SK-N-SH (cell line): Measurements from ENCODE around the gene MTHFD1L. TPM values are rescaled to one million over a fixed set of nuclear protein-coding genes. Genes with fewer than 3 reads are reported as not detected.

Source experiments
- CTCF ChIA-PET: fragments of 300-600, 350-600 bp; formaldehyde crosslinking; extraction: SDS; loops from one replicate; lab custom pipeline; 2021; lab: Yijun Ruan, JAX
- POLR2A ChIA-PET: fragments of 350-600 bp; sonication (Branson Sonifier 250); formaldehyde crosslinking; extraction: SDS; loops from one replicate; lab custom pipeline; 2020; ENCODE audit warnings: antibody characterized with exemption, inconsistent platforms; lab: Yijun Ruan, JAX
- DNase-seq: peaks from one replicate; pipeline ENCODE4 v3.0.0; 2012
- H2AFZ ChIP-seq: fragments of 200-600 bp; sonication (generic); 2 replicates; pipeline ENCODE4 v1.8.1; 2016; ENCODE audit warnings: antibody characterized with exemption, mild to moderate bottlenecking, low read depth
- H3F3A ChIP-seq: fragments of 200-600 bp; sonication (generic); replicated peaks from 2 replicates; pipeline ENCODE3; 2016; ENCODE audit warnings: antibody characterized with exemption, mild to moderate bottlenecking; ENCODE audit not compliant: insufficient read depth
- H3K27ac ChIP-seq, 2 experiments: fragments of 200-500 bp in 1 of 2; fragments of 200-600 bp in 1 of 2; sonication (Bioruptor generic) in 1 of 2; sonication (generic), shearing (Covaris generic) in 1 of 2; 2 replicates each; pipeline versions ENCODE4 v1.5.1 to v1.6.1; 2014 to 2016; ENCODE audit warnings: low read depth in 2 of 2, inconsistent platforms in 1 of 2, low read length in 1 of 2, mild to moderate bottlenecking in 1 of 2, mixed read lengths in 1 of 2
- H3K27me3 ChIP-seq: fragments of 200-600 bp; sonication (generic), shearing (Covaris generic); 2 replicates; pipeline ENCODE4 v1.6.1; 2016; ENCODE audit warnings: mixed run types; ENCODE audit not compliant: insufficient read depth
- H3K36me3 ChIP-seq, 2 experiments: fragments of 200-500 bp in 1 of 2; fragments of 200-600 bp in 1 of 2; sonication (Bioruptor generic) in 1 of 2; sonication (generic) in 1 of 2; replicated peaks in 1 of 2; 2 replicates each; pipeline versions ENCODE3 to v1.5.1; 2014 to 2016; ENCODE audit warnings: low read length in 1 of 2, mild to moderate bottlenecking in 1 of 2; ENCODE audit not compliant: insufficient read depth in 2 of 2, control insufficient read depth in 1 of 2
- H3K4me1 ChIP-seq, 2 experiments: fragments of 200-500 bp in 1 of 2; fragments of 200-600 bp in 1 of 2; sonication (Bioruptor generic) in 1 of 2; sonication (generic), shearing (Covaris generic) in 1 of 2; 2 replicates each; pipeline versions ENCODE4 v1.5.1 to v1.6.1; 2014 to 2016; ENCODE audit warnings: low read depth in 1 of 2, low read length in 1 of 2, mixed run types in 1 of 2; ENCODE audit not compliant: insufficient read depth in 2 of 2, control insufficient read depth in 1 of 2
- H3K4me2 ChIP-seq: fragments of 200-600 bp; sonication (generic), shearing (Covaris generic); 2 replicates; pipeline ENCODE4 v1.6.1; 2017; ENCODE audit warnings: mixed run types
- H3K4me3 ChIP-seq, 2 experiments: fragments of 200-500 bp in 1 of 2; fragments of 200-600 bp in 1 of 2; sonication (Bioruptor generic) in 1 of 2; sonication (generic), shearing (Covaris generic) in 1 of 2; 2 replicates each; pipeline versions ENCODE4 v1.5.1 to v1.8.1; 2014 to 2016; ENCODE audit warnings: low read depth in 2 of 2, inconsistent platforms in 1 of 2, low read length in 1 of 2, mild to moderate bottlenecking in 1 of 2, mixed read lengths in 1 of 2, moderate library complexity in 1 of 2
- H3K79me2 ChIP-seq: fragments of 200-600 bp; sonication (generic); 2 replicates; pipeline ENCODE4 v1.8.1; 2017; ENCODE audit warnings: mild to moderate bottlenecking; ENCODE audit not compliant: insufficient read depth
- H3K9ac ChIP-seq: fragments of 200-600 bp; sonication (generic); 2 replicates; pipeline ENCODE4 v1.6.1; 2017; ENCODE audit warnings: mixed run types
- H3K9me2 ChIP-seq: fragments of 200-600 bp; sonication (generic); 2 replicates; pipeline ENCODE4 v1.6.1; 2017; ENCODE audit warnings: mixed run types
- H3K9me3 ChIP-seq: fragments of 200-600 bp; sonication (generic); 2 replicates; pipeline ENCODE4 v1.6.1; 2017; ENCODE audit warnings: mixed run types, mild to moderate bottlenecking, moderate library complexity
- H4K20me1 ChIP-seq: fragments of 200-600 bp; sonication (generic); 2 replicates; pipeline ENCODE4 v1.6.1; 2017; ENCODE audit warnings: mild to moderate bottlenecking, mixed run types; ENCODE audit not compliant: insufficient read depth
- CHD2 ChIP-seq: fragments of 150-350 bp; IDR thresholded peaks from 2 replicates; pipeline ENCODE4 v1.6.1; 2018; ENCODE audit warnings: low read length; ENCODE audit not compliant: partially characterized antibody
- CTCF ChIP-seq: fragments of 200-600 bp; sonication (generic); IDR thresholded peaks from 2 replicates; pipeline ENCODE4 v1.6.1; 2017; ENCODE audit warnings: antibody characterized with exemption, mild to moderate bottlenecking, moderate library complexity
- ELF1 ChIP-seq: IDR thresholded peaks from 2 replicates; pipeline ENCODE4 v1.4.0; 2012
- EZH2phosphoT487 ChIP-seq: fragments of 200-600 bp; sonication (generic); IDR thresholded peaks from 2 replicates; pipeline ENCODE4 v1.6.1; 2017; ENCODE audit warnings: low read depth, mixed run types, mild to moderate bottlenecking, antibody characterized with exemption, moderate library complexity, borderline replicate concordance
- FOSL2 ChIP-seq: IDR thresholded peaks from 2 replicates; pipeline ENCODE4 v1.4.0; 2012; ENCODE audit warnings: low read depth, mild to moderate bottlenecking, moderate library complexity, borderline replicate concordance
- FOXM1 ChIP-seq: IDR thresholded peaks from 2 replicates; pipeline ENCODE4 v1.4.0; 2012; ENCODE audit warnings: low read depth, mild to moderate bottlenecking
- GABPA ChIP-seq: IDR thresholded peaks from 2 replicates; pipeline ENCODE4 v1.4.0; 2012; ENCODE audit warnings: low read depth, mild to moderate bottlenecking
- JUND ChIP-seq: IDR thresholded peaks from 2 replicates; pipeline ENCODE4 v1.4.0; 2012
- MXI1 ChIP-seq: IDR thresholded peaks from 2 replicates; pipeline ENCODE4 v1.6.1; 2012; ENCODE audit warnings: mild to moderate bottlenecking, low read depth, low read length, improper control_type of control experiment
- NRF1 ChIP-seq: IDR thresholded peaks from 2 replicates; pipeline ENCODE4 v1.6.1; 2012; ENCODE audit warnings: low read depth, mild to moderate bottlenecking, low read length
- POLR2AphosphoS5 ChIP-seq: IDR thresholded peaks from 2 replicates; pipeline ENCODE4 v1.6.1; 2012; ENCODE audit warnings: low read depth, low read length
- RAD21 ChIP-seq: IDR thresholded peaks from 2 replicates; pipeline ENCODE4 v1.6.1; 2012; ENCODE audit warnings: mild to moderate bottlenecking, low read length
- RFX5 ChIP-seq: IDR thresholded peaks from 2 replicates; pipeline ENCODE4 v1.6.1; 2012; ENCODE audit warnings: mild to moderate bottlenecking, improper control_type of control experiment, low read length
- RXRA ChIP-seq: IDR thresholded peaks from 2 replicates; pipeline ENCODE4 v1.4.0; 2012; ENCODE audit warnings: low read depth, mild to moderate bottlenecking, borderline replicate concordance
- SIN3A ChIP-seq: IDR thresholded peaks from 2 replicates; pipeline ENCODE4 v1.6.1; 2012; ENCODE audit warnings: low read depth, mild to moderate bottlenecking, low read length, moderate library complexity, borderline replicate concordance
- TAF1 ChIP-seq: IDR thresholded peaks from 2 replicates; pipeline ENCODE4 v1.6.1; 2012; ENCODE audit warnings: low read depth, mild to moderate bottlenecking, low read length, moderate library complexity, borderline replicate concordance
- TCF12 ChIP-seq: IDR thresholded peaks from 2 replicates; pipeline ENCODE4 v1.4.0; 2012
- TEAD4 ChIP-seq: IDR thresholded peaks from 2 replicates; pipeline ENCODE4 v1.4.0; 2012; ENCODE audit warnings: mild to moderate bottlenecking, borderline replicate concordance; ENCODE audit not compliant: insufficient read depth
- USF1 ChIP-seq: IDR thresholded peaks from 2 replicates; pipeline ENCODE4 v1.4.0; 2012; ENCODE audit warnings: low read depth, borderline replicate concordance
- YY1 ChIP-seq: IDR thresholded peaks from 2 replicates; pipeline ENCODE4 v1.4.0; 2012; ENCODE audit warnings: low read depth, mild to moderate bottlenecking
- WGBS: methylation state at CpG from one replicate; pipeline ENCODE4 v1.1.6; 2017; ENCODE audit warnings: low lambda C conversion rate; 5-methylcytosine and 5-hydroxymethylcytosine counted together
- polyA plus RNA-seq, 3 experiments: library from polyadenylated mRNA; depleted of rRNA; stranded (reverse); fragments of >200 nt; gene quantifications; 2 replicates each; pipeline ENCODE4 v1.2.3, GENCODE V29; 2012
- TF ChIP-seq, protein P1 (sequence below): fragments of 150-350 bp; IDR thresholded peaks from 2 replicates; pipeline ENCODE4 v1.6.1; 2017; ENCODE audit warnings: antibody characterized with exemption, low read length, low read depth, borderline replicate concordance
- TF ChIP-seq, protein P2 (sequence below): IDR thresholded peaks from 2 replicates; pipeline ENCODE4 v1.4.0; 2012; ENCODE audit warnings: low read depth

The MTHFD1L gene
- polyA plus RNA-seq, 1 of the 3 experiments (the other 2 are of a cell fraction): 37.0 TPM

- Histone ChIP-seq H3K9me2 (no peaks in the 10 kb centered on the region), H4K20me1 (no peaks in the 10 kb centered on the region), H3K79me2 (no peaks in the 10 kb centered on the region), H3K27me3 (no peaks in the 10 kb centered on the region), H3K4me1 (peaks cover 0 to 9% of the 10 kb centered on the region in 2 experiments; a peak in 1 of 4 replicates), H3K4me2 (no peak overlapping the region)
- POLR2A ChIA-PET: no interaction called here
- no peak for DNase-seq
- TF ChIP-seq RXRA: no peak
- peak; percentile 57 for TF ChIP-seq CTCF
- no peak for TF ChIP-seq TCF12
- TF ChIP-seq, all 33 proteins: peak for 1
- no peaks in the 10 kb centered on the region for H3K9me3 ChIP-seq
- CTCF ChIA-PET: interaction anchor here (1.7 to 2.0 kb wide), 2 partner anchors 14 to 25 kb away, joined by 4 to 7 read pairs; no protein-coding TSS in a partner anchor
- H3K27ac ChIP-seq: no peak overlapping the region; a peak in 1 of 4 replicates
- peaks cover 7% of the 10 kb centered on the region for H3F3A ChIP-seq
- H2AFZ ChIP-seq: no peak overlapping the region
- 89% methylated on average over 6 of the region's 6 CpGs for WGBS
- H3K4me3 ChIP-seq: no peak overlapping the region
- no peak overlapping the region for H3K9ac ChIP-seq
- peaks cover 14 to 32% of the 10 kb centered on the region in 2 experiments for H3K36me3 ChIP-seq
These were observed 40.3 kb downstream of the MTHFD1L start for GRCh38 chr6:150905769-150906168.

- POLR2A ChIA-PET: no interaction called here
- H3K27ac ChIP-seq: peak overlapping the region in 1 of 2 experiments; percentile 50; a peak in 2 of 4 replicates
- peaks cover 5% of the 10 kb centered on the region for H3F3A ChIP-seq
- H3K36me3 ChIP-seq: peaks cover 14 to 30% of the 10 kb centered on the region in 2 experiments
- H3K9me3 ChIP-seq: no peaks in the 10 kb centered on the region
- no peak overlapping the region for H2AFZ ChIP-seq
- H3K4me2 ChIP-seq: no peak overlapping the region
- H3K4me1 ChIP-seq: peaks cover 0 to 9% of the 10 kb centered on the region in 2 experiments; a peak in 1 of 4 replicates
- H3K4me3 ChIP-seq: no peak overlapping the region
- DNase-seq: peak; percentile 42
- no peaks in the 10 kb centered on the region for H3K27me3 ChIP-seq
- CTCF ChIA-PET: interaction anchor here (2.0 kb wide), 1 partner anchor 15 kb away, joined by 7 read pairs; no protein-coding TSS in a partner anchor
- WGBS: 86% methylated on average over 1 of the region's 1 CpG
- H3K79me2 ChIP-seq: no peaks in the 10 kb centered on the region
- H4K20me1 ChIP-seq: no peaks in the 10 kb centered on the region
- H3K9me2 ChIP-seq: no peaks in the 10 kb centered on the region
- no peak overlapping the region for H3K9ac ChIP-seq
- TF ChIP-seq TAF1: no peak
- TF ChIP-seq TEAD4: no peak
- TF ChIP-seq YY1: no peak
- TF ChIP-seq, protein P1, sequence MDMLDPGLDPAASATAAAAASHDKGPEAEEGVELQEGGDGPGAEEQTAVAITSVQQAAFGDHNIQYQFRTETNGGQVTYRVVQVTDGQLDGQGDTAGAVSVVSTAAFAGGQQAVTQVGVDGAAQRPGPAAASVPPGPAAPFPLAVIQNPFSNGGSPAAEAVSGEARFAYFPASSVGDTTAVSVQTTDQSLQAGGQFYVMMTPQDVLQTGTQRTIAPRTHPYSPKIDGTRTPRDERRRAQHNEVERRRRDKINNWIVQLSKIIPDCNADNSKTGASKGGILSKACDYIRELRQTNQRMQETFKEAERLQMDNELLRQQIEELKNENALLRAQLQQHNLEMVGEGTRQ: no peak
- TF ChIP-seq, protein P2, sequence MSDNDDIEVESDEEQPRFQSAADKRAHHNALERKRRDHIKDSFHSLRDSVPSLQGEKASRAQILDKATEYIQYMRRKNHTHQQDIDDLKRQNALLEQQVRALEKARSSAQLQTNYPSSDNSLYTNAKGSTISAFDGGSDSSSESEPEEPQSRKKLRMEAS: no peak
- no peak for TF ChIP-seq CHD2
- TF ChIP-seq RFX5: no peak
- no peak for TF ChIP-seq GABPA
- TF ChIP-seq FOSL2: no peak
- TF ChIP-seq EZH2phosphoT487: no peak
- TF ChIP-seq POLR2AphosphoS5: no peak
- TF ChIP-seq ELF1: no peak
- TF ChIP-seq RAD21: no peak
- TF ChIP-seq SIN3A: no peak
- no peak for TF ChIP-seq FOXM1
- TF ChIP-seq NRF1: no peak
- TF ChIP-seq JUND: no peak
- no peak for TF ChIP-seq USF1
- no peak for TF ChIP-seq MXI1
These were observed 41.3 kb downstream of the MTHFD1L start for GRCh38 chr6:150906641-150907326.
